SU-DHL-6 (cell line): Measurements from ENCODE around the gene ZDHHC7.

Experiments
- CTCF ChIP-seq: fragments of 200-600 bp; sonication (generic); IDR thresholded peaks from one replicate; pipeline ENCODE4 v1.5.1; 2017; ENCODE audit warnings: antibody characterized with exemption, mild to moderate bottlenecking, low read length, moderate library complexity; ENCODE audit not compliant: insufficient read depth, poor library complexity, severe bottlenecking
- EZH2phosphoT487 ChIP-seq: fragments of 200-600 bp; sonication (generic), shearing (Covaris generic); conservative IDR thresholded peaks from 2 replicates; pipeline ENCODE4 v1.6.1; 2018; ENCODE audit warnings: mild to moderate bottlenecking, antibody characterized with exemption, low read length, moderate library complexity, mixed read lengths

GRCh38 chr16:84959784-84960417 lies 51.4 kb downstream of the ZDHHC7 start:
- no peak for TF ChIP-seq EZH2phosphoT487
- no peak for TF ChIP-seq CTCF
